Osteoblast (primary cell): ENCODE results near the gene CHRNB4. TPM values are rescaled to one million over a fixed set of nuclear protein-coding genes. Genes with fewer than 3 reads are reported as not detected.

Experiments used
- DNase-seq: peaks from one replicate; pipeline ENCODE4 v3.0.0; 2011; ENCODE audit warnings: low spot score, mixed read lengths; ENCODE audit not compliant: insufficient read length; ENCODE audit errors: missing footprints
- H2AFZ ChIP-seq: 2 replicates; pipeline ENCODE4 v1.6.0; 2011; ENCODE audit warnings: mild to moderate bottlenecking, low read length
- H3K27ac ChIP-seq: 2 replicates; pipeline ENCODE4 v1.5.1; 2011; ENCODE audit warnings: mild to moderate bottlenecking, low read depth, low read length, moderate library complexity
- H3K27me3 ChIP-seq: 2 replicates; pipeline ENCODE4 v1.6.0; 2012; ENCODE audit warnings: mild to moderate bottlenecking, control low read depth, inconsistent platforms, low read length, moderate library complexity; ENCODE audit not compliant: insufficient read depth
- H3K36me3 ChIP-seq: 2 replicates; pipeline ENCODE4 v1.5.1; 2011; ENCODE audit warnings: mild to moderate bottlenecking, low read length, control low read depth, moderate library complexity; ENCODE audit not compliant: insufficient read depth
- H3K4me1 ChIP-seq: 2 replicates; pipeline ENCODE4 v1.5.1; 2011; ENCODE audit warnings: mild to moderate bottlenecking, low read length, control low read depth, moderate library complexity; ENCODE audit not compliant: insufficient read depth
- H3K4me2 ChIP-seq: 2 replicates; pipeline ENCODE4 v1.6.0; 2011; ENCODE audit warnings: mild to moderate bottlenecking, low read length; ENCODE audit not compliant: insufficient read depth
- H3K4me3 ChIP-seq: fragments of 200-600 bp; sonication (generic); 3 replicates; pipeline ENCODE4 v1.5.1; 2012; ENCODE audit warnings: mild to moderate bottlenecking, low read length, inconsistent platforms; ENCODE audit not compliant: insufficient read depth
- H3K79me2 ChIP-seq: 2 replicates; pipeline ENCODE4 v1.6.0; 2012; ENCODE audit warnings: mild to moderate bottlenecking, low read length, control low read depth, inconsistent platforms; ENCODE audit not compliant: insufficient read depth
- H3K9me3 ChIP-seq: 2 replicates; pipeline ENCODE4 v1.5.1; 2011; ENCODE audit warnings: low read depth, low read length, control low read depth
- H4K20me1 ChIP-seq: 2 replicates; pipeline ENCODE4 v1.6.0; 2012; ENCODE audit warnings: mild to moderate bottlenecking, low read length, control low read depth; ENCODE audit not compliant: insufficient read depth
- total RNA-seq: library from RNA; depleted of rRNA; stranded (reverse); fragments of >200 nt; gene quantifications from 2 replicates; pipeline ENCODE4 v1.2.3, GENCODE V29; 2012
- TF ChIP-seq, protein P1 (sequence below): IDR thresholded peaks from 2 replicates; pipeline ENCODE4 v1.5.1; 2011; ENCODE audit warnings: mild to moderate bottlenecking, low read depth, low read length, moderate library complexity; ENCODE audit errors: extremely low read depth

CHRNB4 gene
- total RNA-seq, 1 donor, result not detected

DNA sequence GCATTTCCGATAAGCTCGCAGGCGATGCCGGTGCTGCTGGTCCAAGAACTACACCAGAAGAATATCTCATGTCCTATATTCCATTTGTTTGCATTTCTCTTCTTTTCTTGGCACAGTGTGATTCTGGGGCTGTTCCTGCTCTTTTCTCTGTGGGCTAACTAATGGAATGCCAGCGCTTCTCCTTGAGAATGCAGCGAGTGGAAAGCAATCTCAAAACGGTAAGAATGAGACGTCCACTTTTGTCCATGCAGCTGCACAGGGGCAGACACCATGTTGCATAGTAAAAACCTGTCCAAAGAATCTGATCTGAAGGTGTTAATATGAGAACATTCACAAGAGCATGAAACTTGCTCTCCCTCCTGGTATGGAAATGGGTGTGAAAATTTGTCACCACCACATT is 13.7 kb downstream of the CHRNB4 start:
- no peaks in the 10 kb centered on the region for H3K4me1 ChIP-seq
- DNase-seq, result peak; percentile 36
- peaks cover 26% of the 10 kb centered on the region for H3K27me3 ChIP-seq
- no peaks in the 10 kb centered on the region for H3K9me3 ChIP-seq
- H3K4me2 ChIP-seq, result no peak overlapping the region
- H2AFZ ChIP-seq, result no peak overlapping the region
- TF ChIP-seq, protein P1, sequence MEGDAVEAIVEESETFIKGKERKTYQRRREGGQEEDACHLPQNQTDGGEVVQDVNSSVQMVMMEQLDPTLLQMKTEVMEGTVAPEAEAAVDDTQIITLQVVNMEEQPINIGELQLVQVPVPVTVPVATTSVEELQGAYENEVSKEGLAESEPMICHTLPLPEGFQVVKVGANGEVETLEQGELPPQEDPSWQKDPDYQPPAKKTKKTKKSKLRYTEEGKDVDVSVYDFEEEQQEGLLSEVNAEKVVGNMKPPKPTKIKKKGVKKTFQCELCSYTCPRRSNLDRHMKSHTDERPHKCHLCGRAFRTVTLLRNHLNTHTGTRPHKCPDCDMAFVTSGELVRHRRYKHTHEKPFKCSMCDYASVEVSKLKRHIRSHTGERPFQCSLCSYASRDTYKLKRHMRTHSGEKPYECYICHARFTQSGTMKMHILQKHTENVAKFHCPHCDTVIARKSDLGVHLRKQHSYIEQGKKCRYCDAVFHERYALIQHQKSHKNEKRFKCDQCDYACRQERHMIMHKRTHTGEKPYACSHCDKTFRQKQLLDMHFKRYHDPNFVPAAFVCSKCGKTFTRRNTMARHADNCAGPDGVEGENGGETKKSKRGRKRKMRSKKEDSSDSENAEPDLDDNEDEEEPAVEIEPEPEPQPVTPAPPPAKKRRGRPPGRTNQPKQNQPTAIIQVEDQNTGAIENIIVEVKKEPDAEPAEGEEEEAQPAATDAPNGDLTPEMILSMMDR, result no peak
- H3K79me2 ChIP-seq, result no peaks in the 10 kb centered on the region
- no peak overlapping the region for H3K27ac ChIP-seq
- no peaks in the 10 kb centered on the region for H4K20me1 ChIP-seq
- H3K36me3 ChIP-seq, result no peaks in the 10 kb centered on the region
- no peak overlapping the region for H3K4me3 ChIP-seq

DNA sequence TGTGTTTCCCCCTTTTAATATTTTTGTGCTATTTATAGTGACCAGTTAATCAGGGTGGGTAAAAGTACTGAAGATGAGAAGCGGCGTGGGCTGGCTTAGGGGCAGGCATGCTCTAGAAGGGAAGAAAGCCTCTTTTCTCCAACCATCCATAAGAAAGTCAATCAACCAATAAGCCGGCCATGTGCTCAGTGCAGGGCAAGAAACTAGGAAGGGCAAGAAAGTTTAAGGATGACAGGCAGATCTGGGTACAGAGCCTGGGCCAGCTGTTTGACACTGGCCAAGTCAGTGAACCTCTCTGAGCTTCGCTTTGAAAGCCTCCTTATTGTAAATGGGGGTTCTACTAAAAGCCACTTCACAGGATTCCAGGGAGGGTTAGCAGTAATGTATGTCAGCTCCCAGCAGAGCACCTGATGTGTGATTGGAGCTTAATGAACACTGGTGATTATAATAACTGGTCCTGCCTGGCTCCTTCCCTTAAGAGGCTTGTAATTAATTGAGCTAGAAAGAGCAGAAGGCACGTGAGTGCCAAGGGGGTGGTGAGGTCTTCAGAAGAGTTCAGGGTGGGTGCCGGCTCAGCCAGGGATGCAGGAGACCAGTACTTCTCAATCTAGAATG is 14.5 kb downstream of the CHRNB4 start:
- TF ChIP-seq, protein P1, result no peak

DNA sequence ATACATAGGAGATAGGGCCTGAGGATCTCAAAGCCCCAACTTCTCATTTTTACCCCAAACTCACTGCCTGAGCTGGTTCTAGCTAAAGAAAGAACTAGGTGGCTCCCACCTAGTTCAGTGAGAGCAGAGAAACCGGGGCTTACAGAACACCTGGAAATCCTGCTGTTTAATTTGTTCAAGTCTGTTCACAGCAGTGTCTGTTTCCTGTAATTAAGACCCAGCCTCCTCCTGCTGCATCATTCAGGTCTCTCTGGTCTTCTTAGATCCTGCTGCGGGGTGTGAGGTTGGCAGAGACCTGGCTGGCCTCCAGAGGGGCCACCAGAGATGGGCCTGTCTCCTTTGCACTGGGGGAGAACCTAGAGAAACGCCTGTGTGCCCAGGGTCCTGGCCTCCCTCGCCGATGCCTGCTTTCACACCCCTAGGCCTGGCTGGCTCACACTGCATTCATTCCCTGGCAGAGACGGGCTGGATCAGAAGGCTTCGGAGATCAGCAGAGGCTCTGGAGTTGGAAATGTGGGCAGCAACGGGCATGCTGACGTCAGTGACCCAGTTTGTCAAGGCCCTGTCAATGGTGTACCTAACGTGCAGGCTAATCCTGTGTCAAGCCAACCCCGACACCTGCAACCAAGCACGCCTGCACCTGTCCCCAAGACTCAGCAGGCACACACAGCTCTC is 15.3 kb downstream of the CHRNB4 start:
- Histone ChIP-seq H3K27ac (no peak overlapping the region), H3K27me3 (peaks cover 42% of the 10 kb centered on the region)

More for the DNA sequence above, 14.5 kb downstream of the CHRNB4 start:
- Histone ChIP-seq H3K79me2 (no peaks in the 10 kb centered on the region), H3K4me1 (no peaks in the 10 kb centered on the region), H2AFZ (no peak overlapping the region), H3K9me3 (no peaks in the 10 kb centered on the region), H4K20me1 (no peaks in the 10 kb centered on the region), H3K27me3 (peaks cover 34% of the 10 kb centered on the region), H3K27ac (no peak overlapping the region), H3K4me2 (no peak overlapping the region), H3K36me3 (no peaks in the 10 kb centered on the region), H3K4me3 (no peak overlapping the region)
- no peak for DNase-seq

More for the DNA sequence above, 15.3 kb downstream of the CHRNB4 start:
- no peaks in the 10 kb centered on the region for H3K4me1 ChIP-seq
- DNase-seq, result peak; percentile 48
- no peak overlapping the region for H3K4me2 ChIP-seq
- no peak overlapping the region for H3K4me3 ChIP-seq
- TF ChIP-seq, protein P1, result no peak
- H3K79me2 ChIP-seq, result no peaks in the 10 kb centered on the region
- H3K9me3 ChIP-seq, result no peaks in the 10 kb centered on the region
- no peaks in the 10 kb centered on the region for H4K20me1 ChIP-seq
- no peak overlapping the region for H2AFZ ChIP-seq
- no peaks in the 10 kb centered on the region for H3K36me3 ChIP-seq
